ENCODE results near the gene PEMT. TPM values are rescaled to one million over a fixed set of nuclear protein-coding genes. Genes with fewer than 3 reads are reported as not detected.

The PEMT gene
- total and polyA plus RNA-seq, 7 donors = 5.3 to 21.9 (median 13.5) TPM

DNA sequence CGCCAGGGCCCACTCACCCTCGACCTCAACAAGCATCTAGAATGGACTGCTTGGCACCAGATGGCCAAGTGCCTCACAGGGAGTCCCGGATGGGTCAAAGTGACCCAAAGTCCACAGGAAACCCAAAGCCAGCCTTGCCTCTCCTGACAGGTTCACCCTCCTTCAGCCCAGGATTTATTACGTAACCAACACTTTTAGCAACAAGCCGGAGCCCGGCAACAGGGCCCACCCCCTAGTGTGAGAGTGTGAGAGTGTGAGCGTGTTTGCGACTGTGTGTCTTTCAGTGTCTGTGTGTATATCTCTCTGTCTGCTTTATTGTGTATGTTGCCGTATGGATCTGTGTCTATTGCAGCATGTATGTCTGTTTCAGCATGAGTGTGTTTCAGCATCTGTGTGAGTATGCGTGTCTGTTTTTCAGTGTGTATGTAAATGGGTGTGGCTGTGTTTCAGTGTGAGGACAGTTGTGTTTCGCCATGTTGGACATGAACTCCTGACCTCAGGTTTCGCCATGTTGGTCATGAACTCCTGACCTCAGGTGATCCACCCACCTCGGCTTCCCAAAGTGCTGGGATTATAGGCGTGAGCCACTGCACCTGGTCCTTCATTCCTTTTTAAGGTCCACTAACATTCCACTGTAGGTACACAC is 13.7 kb upstream of the PEMT start:
- 82 to 89% methylated on average over 14 of the region's 14 CpGs for WGBS, 2 donors
- Histone ChIP-seq H3K27me3 (no peaks in the 10 kb centered on the region), H3K36me3 (no peaks in the 10 kb centered on the region), H3K9me3 (no peaks in the 10 kb centered on the region), H3K27ac (no peak overlapping the region), H3K4me3 (no peak overlapping the region), H3K4me1 (no peaks in the 10 kb centered on the region)
- TF ChIP-seq POLR2AphosphoS5 (IDR thresholded peaks at IDR 0.05) = no peak
- TF ChIP-seq CTCF (IDR thresholded peaks at IDR 0.05) = no peak
- no peak for TF ChIP-seq POLR2A (IDR thresholded peaks at IDR 0.05)
- TF ChIP-seq EP300 (IDR thresholded peaks at IDR 0.05) = no peak
- intact Hi-C loops (cut with DNase I) = no loop called here
- DNase-seq = no peak

- Histone ChIP-seq H3K27me3 (no peaks in the 10 kb centered on the region), H3K27ac (no peak overlapping the region), H3K4me3 (no peak overlapping the region), H3K9me3 (no peaks in the 10 kb centered on the region), H3K4me1 (no peaks in the 10 kb centered on the region), H3K36me3 (no peaks in the 10 kb centered on the region)
- DNase-seq = no peak
- TF ChIP-seq POLR2A (IDR thresholded peaks at IDR 0.05) (no peak), CTCF (IDR thresholded peaks at IDR 0.05) (no peak), EP300 (IDR thresholded peaks at IDR 0.05) (no peak), POLR2AphosphoS5 (IDR thresholded peaks at IDR 0.05) (no peak)
- 94 to 97% methylated on average over 1 of the region's 1 CpG for WGBS, 2 donors
- intact Hi-C loops (cut with DNase I) = no loop called here
These were observed 12.4 kb upstream of the PEMT start for GRCh38 chr17:17603895-17604225.

DNA sequence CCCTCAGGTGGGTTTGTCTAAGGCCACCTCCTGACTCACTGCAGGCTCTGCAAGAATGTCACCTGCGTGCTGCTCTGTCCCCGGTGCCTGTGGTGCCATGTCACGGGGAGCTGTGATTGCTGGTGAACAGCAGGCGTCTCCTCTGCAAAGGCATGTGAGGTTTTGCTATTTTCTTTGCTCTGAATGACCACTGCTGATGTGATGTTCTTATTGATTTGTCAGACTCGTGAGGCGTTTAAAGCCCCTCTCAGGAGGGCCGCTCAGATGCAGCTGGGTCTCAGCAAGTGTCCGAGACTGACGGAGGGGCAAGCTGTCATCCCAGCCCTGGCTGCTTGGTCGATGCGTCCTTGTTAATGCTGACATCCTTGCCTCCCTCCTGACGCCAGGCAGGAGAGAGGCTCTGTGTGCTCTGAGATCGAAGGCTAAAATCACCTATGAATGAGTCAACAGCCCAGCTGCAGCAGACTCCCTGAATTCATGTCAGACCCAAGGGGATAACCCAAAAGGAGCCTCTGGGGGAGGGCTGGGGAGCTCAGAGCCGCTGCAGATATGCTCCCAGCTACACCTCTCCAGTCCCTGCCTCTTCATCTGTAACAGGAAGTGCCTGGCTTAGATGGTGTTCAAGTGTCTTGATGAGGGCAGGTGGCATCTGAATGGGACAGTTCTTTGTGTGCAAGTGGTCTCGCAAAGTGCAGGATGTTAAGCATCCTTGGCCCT is 11.8 kb upstream of the PEMT start:
- H3K4me3 ChIP-seq = no peak overlapping the region
- TF ChIP-seq POLR2AphosphoS5 (IDR thresholded peaks at IDR 0.05) (no peak), EP300 (IDR thresholded peaks at IDR 0.05) (no peak), POLR2A (IDR thresholded peaks at IDR 0.05) (no peak)
- no peak for DNase-seq
- H3K9me3 ChIP-seq = no peaks in the 10 kb centered on the region
- no peaks in the 10 kb centered on the region for H3K36me3 ChIP-seq
- WGBS, 2 donors = 86 to 90% methylated on average over 15 of the region's 15 CpGs
- H3K27me3 ChIP-seq = no peaks in the 10 kb centered on the region
- no peaks in the 10 kb centered on the region for H3K4me1 ChIP-seq
- intact Hi-C loops (cut with DNase I) = no loop called here
- no peak overlapping the region for H3K27ac ChIP-seq

- no peak for DNase-seq
- 92 to 95% methylated on average over 4 of the region's 4 CpGs for WGBS, 2 donors
- no peaks in the 10 kb centered on the region for H3K36me3 ChIP-seq
- H3K4me3 ChIP-seq = no peak overlapping the region
- H3K27me3 ChIP-seq = no peaks in the 10 kb centered on the region
- TF ChIP-seq POLR2AphosphoS5 (IDR thresholded peaks at IDR 0.05) (no peak), POLR2A (IDR thresholded peaks at IDR 0.05) (no peak), EP300 (IDR thresholded peaks at IDR 0.05) (no peak), CTCF (IDR thresholded peaks at IDR 0.05) (no peak)
- H3K4me1 ChIP-seq = no peaks in the 10 kb centered on the region
- no peak overlapping the region for H3K27ac ChIP-seq
- H3K9me3 ChIP-seq = no peaks in the 10 kb centered on the region
- intact Hi-C loops (cut with DNase I) = no loop called here
These were observed 8.5 kb upstream of the PEMT start for GRCh38 chr17:17599965-17600364.

DNA sequence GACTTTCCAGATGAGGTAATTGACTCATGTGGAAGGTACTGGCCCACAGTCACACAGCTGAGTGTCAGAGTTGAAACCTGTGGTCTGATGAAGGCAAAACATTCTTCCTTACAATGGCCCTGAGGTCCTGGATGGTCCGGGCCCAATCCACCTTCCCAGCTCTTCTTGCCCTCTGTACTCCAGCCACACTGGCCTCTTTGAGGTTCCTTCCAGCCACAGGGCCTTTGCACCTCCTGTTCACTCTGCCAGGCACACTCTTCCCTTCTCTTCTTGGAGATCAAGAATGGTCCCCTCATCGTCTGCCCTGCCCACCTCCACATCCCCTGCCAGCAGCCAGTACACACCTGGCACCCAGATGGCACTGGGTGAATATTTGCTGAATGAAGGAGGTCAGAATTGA is 6.5 kb upstream of the PEMT start:
- no peak for TF ChIP-seq POLR2A (IDR thresholded peaks at IDR 0.05)
- TF ChIP-seq EP300 (IDR thresholded peaks at IDR 0.05) = no peak
- H3K4me1 ChIP-seq = peaks cover 0 to 4% (median 0%) of the 10 kb centered on the region in 4 donors
- no peak overlapping the region for H3K27ac ChIP-seq
- no peaks in the 10 kb centered on the region for H3K9me3 ChIP-seq
- WGBS, 2 donors = 91 to 92% methylated on average over 2 of the region's 2 CpGs
- no peaks in the 10 kb centered on the region for H3K27me3 ChIP-seq
- no peaks in the 10 kb centered on the region for H3K36me3 ChIP-seq
- intact Hi-C loops (cut with DNase I) = no loop called here
- H3K4me3 ChIP-seq = no peak overlapping the region
- no peak for DNase-seq

All from sigmoid colon (tissue), 7 donors.